HEK293 (cell line): ENCODE measurements around the gene RAB11FIP3.
A peak's percentile ranks its signal among the peaks of the same experiment; 100 is the strongest.

Experiments used
- CTCF ChIA-PET: fragments of 350-600 bp; formaldehyde crosslinking; extraction: SDS; loops from one replicate; lab custom pipeline; 2021; ENCODE audit warnings: antibody characterized with exemption; lab: Yijun Ruan, JAX
- POLR2A ChIA-PET: fragments of 300-600 bp; formaldehyde crosslinking; extraction: SDS; loops from one replicate; lab custom pipeline; 2020; ENCODE audit warnings: antibody characterized with exemption, inconsistent platforms; lab: Yijun Ruan, JAX
- H3K27ac ChIP-seq: fragments of 200-500 bp; sonication (Bioruptor generic); 2 replicates; pipeline ENCODE4 v1.5.1; 2014; ENCODE audit warnings: low read depth, low read length, control low read depth, inconsistent platforms; ENCODE audit errors: extremely low read depth
- H3K36me3 ChIP-seq, 2 experiments: fragments of 200-500 bp in 1 of 2; sonication (Bioruptor generic) in 1 of 2; 1 replicate in 1 of 2; 2 replicates in 1 of 2; pipeline ENCODE4 v1.5.1; 2014 to 2017; ENCODE audit warnings: inconsistent platforms in 2 of 2, low read length in 2 of 2; ENCODE audit not compliant: control insufficient read depth in 2 of 2, insufficient read depth in 1 of 2
- H3K4me1 ChIP-seq: fragments of 200-500 bp; sonication (Bioruptor generic); 2 replicates; pipeline ENCODE4 v1.5.1; 2014; ENCODE audit warnings: mild to moderate bottlenecking, low read length, inconsistent platforms; ENCODE audit not compliant: control insufficient read depth, insufficient read depth
- H3K4me3 ChIP-seq: 2 replicates; pipeline ENCODE4 v1.5.1; 2011; ENCODE audit warnings: low read depth, mild to moderate bottlenecking, control low read depth, low read length, moderate library complexity
- H3K9me3 ChIP-seq: fragments of 200-500 bp; sonication (Bioruptor generic); 2 replicates; pipeline ENCODE4 v1.5.1; 2014; ENCODE audit warnings: low read depth, low read length, inconsistent platforms; ENCODE audit not compliant: control insufficient read depth, insufficient read depth
- GLI2 ChIP-seq: fragments of 450-650 bp; formaldehyde crosslinking; IDR thresholded peaks from 2 replicates; pipeline ENCODE4; 2017; ENCODE audit warnings: missing biosample characterization, missing genetic modification characterization, low read depth, borderline replicate concordance
- GLIS2 ChIP-seq: fragments of 450-650 bp; formaldehyde crosslinking; IDR thresholded peaks from 2 replicates; pipeline ENCODE4 v1.5.1; 2016; ENCODE audit warnings: missing biosample characterization, missing genetic modification characterization
- KLF9 ChIP-seq: fragments of 450-650 bp; formaldehyde crosslinking; IDR thresholded peaks from 2 replicates; pipeline ENCODE4 v1.5.1; 2016; ENCODE audit warnings: missing biosample characterization, missing genetic modification characterization, low read depth
- PATZ1 ChIP-seq: fragments of 450-650 bp; formaldehyde crosslinking; IDR thresholded peaks from 2 replicates; pipeline ENCODE4 v1.5.1; 2016; ENCODE audit warnings: missing biosample characterization, missing genetic modification characterization
- SCRT2 ChIP-seq: fragments of 450-650 bp; formaldehyde crosslinking; IDR thresholded peaks from 2 replicates; pipeline ENCODE4 v1.5.1; 2016; ENCODE audit warnings: missing biosample characterization, missing genetic modification characterization
- ZBTB1 ChIP-seq: fragments of 450-650 bp; formaldehyde crosslinking; IDR thresholded peaks from 2 replicates; pipeline ENCODE4 v1.5.1; 2016; ENCODE audit warnings: missing biosample characterization, missing genetic modification characterization
- ZBTB17 ChIP-seq: fragments of 450-650 bp; formaldehyde crosslinking; IDR thresholded peaks from 2 replicates; pipeline ENCODE4 v1.5.1; 2016; ENCODE audit warnings: missing biosample characterization, missing genetic modification characterization
- ZBTB8A ChIP-seq: fragments of 450-650 bp; formaldehyde crosslinking; IDR thresholded peaks from 2 replicates; pipeline ENCODE4 v1.5.1; 2016; ENCODE audit warnings: missing biosample characterization, missing genetic modification characterization
- ZNF133 ChIP-seq: fragments of 450-650 bp; formaldehyde crosslinking; IDR thresholded peaks from 2 replicates; pipeline ENCODE4 v1.5.1; 2016; ENCODE audit warnings: missing biosample characterization, missing genetic modification characterization
- ZNF211 ChIP-seq: fragments of 450-650 bp; formaldehyde crosslinking; IDR thresholded peaks from 2 replicates; pipeline ENCODE4 v1.5.1; 2016; ENCODE audit warnings: low read depth, missing biosample characterization, missing genetic modification characterization
- ZNF366 ChIP-seq: fragments of 450-650 bp; formaldehyde crosslinking; conservative IDR thresholded peaks from 2 replicates; pipeline ENCODE4 v1.5.1; 2016; ENCODE audit warnings: missing biosample characterization, missing genetic modification characterization
- ZNF488 ChIP-seq: fragments of 450-650 bp; formaldehyde crosslinking; IDR thresholded peaks from 2 replicates; pipeline ENCODE4 v1.5.1; 2016; ENCODE audit warnings: missing biosample characterization, missing genetic modification characterization
- ZNF580 ChIP-seq: fragments of 450-650 bp; formaldehyde crosslinking; IDR thresholded peaks from 2 replicates; pipeline ENCODE4 v1.5.1; 2016; ENCODE audit warnings: missing biosample characterization, missing genetic modification characterization
- ZNF629 ChIP-seq: fragments of 450-650 bp; formaldehyde crosslinking; IDR thresholded peaks from 2 replicates; pipeline ENCODE4 v1.5.1; 2017; ENCODE audit warnings: missing biosample characterization, missing genetic modification characterization
- ZNF658 ChIP-seq: fragments of 450-650 bp; formaldehyde crosslinking; IDR thresholded peaks from 2 replicates; pipeline ENCODE4; 2016; ENCODE audit warnings: missing biosample characterization, missing genetic modification characterization
- ZNF701 ChIP-seq: fragments of 450-650 bp; formaldehyde crosslinking; IDR thresholded peaks from 2 replicates; pipeline ENCODE4 v1.5.1; 2016; ENCODE audit warnings: missing biosample characterization, missing genetic modification characterization
- ZSCAN16 ChIP-seq: fragments of 450-650 bp; formaldehyde crosslinking; IDR thresholded peaks from 2 replicates; pipeline ENCODE4 v1.5.1; 2016; ENCODE audit warnings: missing biosample characterization, missing genetic modification characterization
- ZSCAN4 ChIP-seq: fragments of 450-650 bp; formaldehyde crosslinking; IDR thresholded peaks from 2 replicates; pipeline ENCODE4 v1.5.1; 2017; ENCODE audit warnings: missing biosample characterization, missing genetic modification characterization

RAB11FIP3 gene

GRCh38 chr16:561957-562938 is 136.8 kb downstream of the RAB11FIP3 start (continued):
- TF ChIP-seq KLF9 (tag by site-specific recombination) (no peak), GLI2 (tag by site-specific recombination) (no peak), ZBTB17 (tag by site-specific recombination) (0 out of 2 replicates have a peak, but pooled peaks have one; percentile 34), ZNF211 (no peak), ZNF133 (tag by site-specific recombination) (no peak), ZNF488 (tag by site-specific recombination) (no peak), ZSCAN4 (tag by site-specific recombination) (peak; percentile 99), ZNF366 (tag by site-specific recombination) (no peak), ZNF580 (tag by site-specific recombination) (no peak), PATZ1 (no peak), ZBTB8A (tag by site-specific recombination) (no peak), ZNF629 (no peak), ZNF658 (tag by site-specific recombination) (no peak), ZBTB1 (no peak)
- TF ChIP-seq, all 188 proteins: peak for 6

GRCh38 chr16:563072-563644 is 137.7 kb downstream of the RAB11FIP3 start:
- ChIA-PET CTCF (interaction anchor here (1.1 kb wide), 1 partner anchor 141 kb away, joined by 4 read pairs; no protein-coding TSS in a partner anchor), POLR2A (interaction anchor here (0.6 kb wide), 1 partner anchor 21 kb away, joined by 3 read pairs; no protein-coding TSS in a partner anchor)
- H3K4me3 ChIP-seq = no peak overlapping the region
- H3K9me3 ChIP-seq = no peaks in the 10 kb centered on the region
- peaks cover 5% of the 10 kb centered on the region for H3K4me1 ChIP-seq
- TF ChIP-seq SCRT2 (peak; percentile 27; the same call in 1 of the 2 replicates), ZNF701 (tag by site-specific recombination) (no peak), GLIS2 (tag by site-specific recombination) (0 out of 2 replicates have a peak, but pooled peaks have one; percentile 29), ZSCAN16 (tag by site-specific recombination) (no peak)
- H3K36me3 ChIP-seq = no peaks in the 10 kb centered on the region
- no peak overlapping the region for H3K27ac ChIP-seq
